ENCODE data around the gene TNFSF8. TPM values are rescaled to one million over a fixed set of nuclear protein-coding genes. Genes with fewer than 3 reads are reported as not detected.

The TNFSF8 gene
- total RNA-seq, 2 experiments from 2014 or later = 27.7 to 50.3 TPM

DNA sequence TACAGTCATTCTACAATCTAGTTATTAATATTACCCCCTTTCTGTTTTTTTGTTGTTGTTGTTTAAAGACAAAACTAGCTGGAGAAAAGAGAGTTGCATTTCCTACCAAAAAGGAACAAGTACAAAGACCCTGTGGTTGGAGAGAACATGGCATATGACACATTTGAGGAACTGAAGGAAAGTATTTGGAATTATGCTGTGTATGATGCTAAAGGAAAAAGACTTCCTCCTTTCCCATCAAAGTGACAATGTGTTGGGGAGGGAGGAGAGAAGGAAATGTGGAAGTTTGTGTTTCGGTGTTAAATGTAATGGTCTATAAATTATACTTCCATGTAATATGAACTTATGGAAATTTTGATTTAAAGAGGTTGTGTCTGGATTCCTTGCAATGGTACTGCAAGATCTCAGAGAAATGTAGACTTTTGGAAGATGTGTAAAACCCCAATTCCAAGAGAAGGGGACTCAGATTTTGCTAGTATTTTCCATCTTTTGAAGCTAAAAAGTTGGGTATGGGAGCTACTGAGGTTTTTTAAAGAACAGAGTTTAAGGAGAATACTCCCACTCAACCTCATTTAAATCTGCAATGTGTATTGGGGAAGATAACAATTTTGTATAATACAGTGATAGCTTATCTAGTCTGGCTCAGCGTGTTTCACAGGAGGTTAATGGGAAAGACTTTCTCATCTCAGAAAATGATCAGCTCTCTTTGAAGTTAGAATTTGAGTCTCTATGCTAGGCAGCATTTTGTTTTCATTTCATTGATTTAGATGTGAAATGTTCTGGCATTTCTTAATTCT lies 15.4 kb upstream of the TNFSF8 start:
- no TSS peak for BruUV-seq (replicated peaks)
- DNase-seq (ENCODE audit: low spot score) = no peak
- Histone ChIP-seq H3K9me2 (ENCODE audit: insufficient read depth, low read length) (no peaks in the 10 kb centered on the region), H3K9me3 (ENCODE audit: low read length) (no peaks in the 10 kb centered on the region), H3K79me2 (ENCODE audit: insufficient read depth, low read depth, low read length) (no peaks in the 10 kb centered on the region), H2AFZ (ENCODE audit: low read length) (no peak overlapping the region), H3K27ac (ENCODE audit: low read depth, low read length, poor library complexity, severe bottlenecking) (no peak overlapping the region), H3K4me2 (ENCODE audit: low read length) (no peak overlapping the region), H4K20me1 (ENCODE audit: insufficient read depth, low read length) (no peaks in the 10 kb centered on the region), H3K36me3 (ENCODE audit: insufficient read depth, low read length) (no peaks in the 10 kb centered on the region), H3K4me1 (ENCODE audit: insufficient read depth, low read length, poor library complexity, severe bottlenecking) (peaks cover 24% of the 10 kb centered on the region), H3K4me3 (ENCODE audit: low read depth, low read length, poor library complexity, severe bottlenecking) (no peak overlapping the region)
- ChIA-PET POLR2A (interaction anchor here (0.6 to 2.8 kb wide), 6 partner anchors 8 to 1859 kb away, joined by 3 to 13 read pairs (median 3); partner anchors contain the start of gene TNFSF8), CTCF (ENCODE audit: unreplicated experiment) (interaction anchor here (0.6 kb wide), 1 partner anchor 920 kb away, joined by 5 read pairs; no protein-coding TSS in a partner anchor)
- intact Hi-C loops (cut with micrococcal nuclease; ENCODE audit: unreplicated experiment) = no loop called here
- TF ChIP-seq, protein P1, sequence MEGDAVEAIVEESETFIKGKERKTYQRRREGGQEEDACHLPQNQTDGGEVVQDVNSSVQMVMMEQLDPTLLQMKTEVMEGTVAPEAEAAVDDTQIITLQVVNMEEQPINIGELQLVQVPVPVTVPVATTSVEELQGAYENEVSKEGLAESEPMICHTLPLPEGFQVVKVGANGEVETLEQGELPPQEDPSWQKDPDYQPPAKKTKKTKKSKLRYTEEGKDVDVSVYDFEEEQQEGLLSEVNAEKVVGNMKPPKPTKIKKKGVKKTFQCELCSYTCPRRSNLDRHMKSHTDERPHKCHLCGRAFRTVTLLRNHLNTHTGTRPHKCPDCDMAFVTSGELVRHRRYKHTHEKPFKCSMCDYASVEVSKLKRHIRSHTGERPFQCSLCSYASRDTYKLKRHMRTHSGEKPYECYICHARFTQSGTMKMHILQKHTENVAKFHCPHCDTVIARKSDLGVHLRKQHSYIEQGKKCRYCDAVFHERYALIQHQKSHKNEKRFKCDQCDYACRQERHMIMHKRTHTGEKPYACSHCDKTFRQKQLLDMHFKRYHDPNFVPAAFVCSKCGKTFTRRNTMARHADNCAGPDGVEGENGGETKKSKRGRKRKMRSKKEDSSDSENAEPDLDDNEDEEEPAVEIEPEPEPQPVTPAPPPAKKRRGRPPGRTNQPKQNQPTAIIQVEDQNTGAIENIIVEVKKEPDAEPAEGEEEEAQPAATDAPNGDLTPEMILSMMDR (conservative IDR thresholded peaks at IDR 0.05; ENCODE audit: low read length) = no peak
- no peak for TF ChIP-seq EZH2phosphoT487 (IDR thresholded peaks at IDR 0.05; ENCODE audit: borderline replicate concordance, low read depth, low read length)

DNA sequence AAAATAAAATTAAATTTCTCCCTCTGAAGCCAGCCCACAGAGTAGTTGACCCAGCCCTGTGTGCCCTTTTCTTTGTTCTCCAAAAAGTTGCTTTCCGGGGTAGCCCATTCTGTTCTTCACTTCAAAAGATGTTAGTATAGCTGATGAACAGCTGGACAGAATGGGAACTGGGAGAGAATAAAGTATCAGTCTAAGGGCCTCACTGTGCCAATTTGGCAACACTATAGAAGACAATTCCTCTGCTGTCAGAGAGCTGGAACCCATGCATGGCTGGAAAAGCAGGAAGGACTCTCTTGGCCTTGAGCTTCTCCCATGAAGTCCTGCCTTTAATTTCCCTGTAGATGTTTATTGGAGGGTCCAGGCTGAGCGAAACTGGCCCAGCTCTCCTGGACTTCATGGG lies 11.0 kb upstream of the TNFSF8 start:
- H3K9me2 ChIP-seq (ENCODE audit: insufficient read depth, low read length) = no peaks in the 10 kb centered on the region
- intact Hi-C loops (cut with micrococcal nuclease; ENCODE audit: unreplicated experiment) = no loop called here
- POLR2A ChIA-PET = interaction anchor here (0.6 to 2.9 kb wide), 4 partner anchors 9 to 161 kb away, joined by 3 to 15 read pairs (median 3); partner anchors contain the start of gene TNFSF8
- TF ChIP-seq, protein P1 (conservative IDR thresholded peaks at IDR 0.05; ENCODE audit: low read length) = no peak
- no peak for TF ChIP-seq EZH2phosphoT487 (IDR thresholded peaks at IDR 0.05; ENCODE audit: borderline replicate concordance, low read depth, low read length)
- CTCF ChIA-PET (ENCODE audit: unreplicated experiment) = interaction anchor here (0.6 to 1.0 kb wide), 2 partner anchors 27 to 73 kb away, joined by 3 to 4 read pairs; no protein-coding TSS in a partner anchor
- H3K4me1 ChIP-seq (ENCODE audit: insufficient read depth, low read length, poor library complexity, severe bottlenecking) = peaks cover 18% of the 10 kb centered on the region
- H3K4me2 ChIP-seq (ENCODE audit: low read length) = no peak overlapping the region
- no peaks in the 10 kb centered on the region for H4K20me1 ChIP-seq (ENCODE audit: insufficient read depth, low read length)
- DNase-seq (ENCODE audit: low spot score) = no peak
- BruUV-seq (replicated peaks) = no TSS peak
- no peak overlapping the region for H3K4me3 ChIP-seq (ENCODE audit: low read depth, low read length, poor library complexity, severe bottlenecking)
- H3K36me3 ChIP-seq (ENCODE audit: insufficient read depth, low read length) = no peaks in the 10 kb centered on the region
- H3K79me2 ChIP-seq (ENCODE audit: insufficient read depth, low read depth, low read length) = no peaks in the 10 kb centered on the region
- H3K9me3 ChIP-seq (ENCODE audit: low read length) = no peaks in the 10 kb centered on the region
- H3K27ac ChIP-seq (ENCODE audit: low read depth, low read length, poor library complexity, severe bottlenecking) = no peak overlapping the region
- no peak overlapping the region for H2AFZ ChIP-seq (ENCODE audit: low read length)
